ENCODE data around the gene LAG3. TPM values are rescaled to one million over a fixed set of nuclear protein-coding genes. Genes with fewer than 3 reads are reported as not detected.

LAG3 gene
- total RNA-seq, 4 donors from 2014 or later, result 0.41 to 14.6 (median 4.0) TPM

DNA sequence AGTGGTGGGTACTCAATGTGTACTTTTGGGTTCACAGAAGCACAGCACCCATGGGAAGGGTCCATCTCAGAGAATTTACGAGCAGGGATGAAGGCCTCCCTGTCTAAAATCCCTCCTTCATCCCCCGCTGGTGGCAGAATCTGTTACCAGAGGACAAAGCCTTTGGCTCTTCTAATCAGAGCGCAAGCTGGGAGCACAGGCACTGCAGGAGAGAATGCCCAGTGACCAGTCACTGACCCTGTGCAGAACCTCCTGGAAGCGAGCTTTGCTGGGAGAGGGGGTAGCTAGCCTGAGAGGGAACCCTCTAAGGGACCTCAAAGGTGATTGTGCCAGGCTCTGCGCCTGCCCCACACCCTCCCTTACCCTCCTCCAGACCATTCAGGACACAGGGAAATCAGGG lies 47.8 kb downstream of the LAG3 start:
- no peak overlapping the region for H3K27ac ChIP-seq
- TF ChIP-seq, protein P1, sequence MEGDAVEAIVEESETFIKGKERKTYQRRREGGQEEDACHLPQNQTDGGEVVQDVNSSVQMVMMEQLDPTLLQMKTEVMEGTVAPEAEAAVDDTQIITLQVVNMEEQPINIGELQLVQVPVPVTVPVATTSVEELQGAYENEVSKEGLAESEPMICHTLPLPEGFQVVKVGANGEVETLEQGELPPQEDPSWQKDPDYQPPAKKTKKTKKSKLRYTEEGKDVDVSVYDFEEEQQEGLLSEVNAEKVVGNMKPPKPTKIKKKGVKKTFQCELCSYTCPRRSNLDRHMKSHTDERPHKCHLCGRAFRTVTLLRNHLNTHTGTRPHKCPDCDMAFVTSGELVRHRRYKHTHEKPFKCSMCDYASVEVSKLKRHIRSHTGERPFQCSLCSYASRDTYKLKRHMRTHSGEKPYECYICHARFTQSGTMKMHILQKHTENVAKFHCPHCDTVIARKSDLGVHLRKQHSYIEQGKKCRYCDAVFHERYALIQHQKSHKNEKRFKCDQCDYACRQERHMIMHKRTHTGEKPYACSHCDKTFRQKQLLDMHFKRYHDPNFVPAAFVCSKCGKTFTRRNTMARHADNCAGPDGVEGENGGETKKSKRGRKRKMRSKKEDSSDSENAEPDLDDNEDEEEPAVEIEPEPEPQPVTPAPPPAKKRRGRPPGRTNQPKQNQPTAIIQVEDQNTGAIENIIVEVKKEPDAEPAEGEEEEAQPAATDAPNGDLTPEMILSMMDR (IDR thresholded peaks at IDR 0.05), result no peak
- peaks cover 0 to 4% of the 10 kb centered on the region in 2 donors for H3K27me3 ChIP-seq
- no peak overlapping the region for H3K4me3 ChIP-seq
- DNase-seq, result no peak
- no peaks in the 10 kb centered on the region for H3K36me3 ChIP-seq
- no peaks in the 10 kb centered on the region for H3K4me1 ChIP-seq
- intact Hi-C loops (cut with DNase I; ENCODE audit: low total_unique reads), result loop anchor here (10.0 kb wide), 1 partner anchor 65 kb away; the partner anchor contains the start of gene MLF2
- no peaks in the 10 kb centered on the region for H3K9me3 ChIP-seq

DNA sequence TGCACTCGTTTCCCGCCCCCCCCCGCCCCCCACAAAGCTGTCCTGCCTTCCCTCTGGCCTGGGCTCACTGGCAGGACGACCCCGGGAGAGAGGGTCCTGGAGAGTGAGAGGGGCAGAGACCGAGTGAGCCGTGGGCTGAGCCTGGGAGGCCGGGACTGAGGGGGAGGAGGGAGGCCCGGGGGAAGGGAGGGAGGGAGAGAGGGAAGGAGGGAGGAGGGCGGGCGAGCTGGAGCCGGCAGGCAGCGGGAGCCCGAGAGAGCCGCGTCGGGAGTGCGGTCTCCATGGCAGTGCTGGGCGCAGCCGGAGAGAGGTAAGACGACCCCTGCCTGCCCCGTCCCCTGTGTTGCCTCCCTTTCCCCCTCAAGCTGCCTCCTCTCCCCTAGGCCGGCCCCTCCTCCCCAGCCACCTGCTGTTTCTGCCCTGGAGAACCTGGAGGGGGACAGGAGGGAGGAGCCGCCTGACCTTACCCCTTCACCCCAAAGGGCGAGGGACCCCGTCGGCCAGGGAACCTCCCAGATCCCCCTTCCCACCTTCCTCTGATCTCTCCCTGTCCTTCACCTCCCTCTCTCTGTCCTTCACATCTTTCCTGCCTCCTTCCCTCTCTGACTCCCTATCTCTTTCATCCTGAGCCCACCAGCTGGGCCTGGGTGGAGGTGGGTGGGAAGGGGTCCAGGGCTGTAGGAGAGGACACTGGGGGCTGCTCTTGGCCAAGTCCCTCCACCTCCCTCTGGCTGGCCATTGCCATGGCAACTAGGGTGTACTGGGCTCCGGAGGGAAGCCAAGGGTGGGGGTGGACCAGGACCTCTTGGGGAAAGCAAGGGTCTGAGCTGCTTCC lies 49.5 kb downstream of the LAG3 start, which contains the start of gene GPR162:
TSS of gene GPR162 (plus strand) at position 231 of the 835 bp plus-strand sequence. CDS start 2,078 bp downstream, outside the sequence.
- intact Hi-C loops (cut with DNase I; ENCODE audit: low total_unique reads), result loop anchor here (10.0 kb wide), 1 partner anchor 67 kb away; the partner anchor contains the start of gene MLF2
- Histone ChIP-seq H3K4me1 (peaks cover 0 to under 1% of the 10 kb centered on the region in 2 donors), H3K36me3 (no peaks in the 10 kb centered on the region), H3K4me3 (peak within 1 kb of the TSS; percentile 30 to 45), H3K27ac (peak within 1 kb of the TSS in 1 of 2 donors; percentile 45), H3K27me3 (peaks cover 0 to 4% of the 10 kb centered on the region in 2 donors), H3K9me3 (no peaks in the 10 kb centered on the region)
- TF ChIP-seq POLR2A (IDR thresholded peaks at IDR 0.05), result peak in 1 of 2 donors; percentile 14
- TF ChIP-seq, protein P1 (IDR thresholded peaks at IDR 0.05), result no peak
- DNase-seq, result peak; percentile 57 to 60

DNA sequence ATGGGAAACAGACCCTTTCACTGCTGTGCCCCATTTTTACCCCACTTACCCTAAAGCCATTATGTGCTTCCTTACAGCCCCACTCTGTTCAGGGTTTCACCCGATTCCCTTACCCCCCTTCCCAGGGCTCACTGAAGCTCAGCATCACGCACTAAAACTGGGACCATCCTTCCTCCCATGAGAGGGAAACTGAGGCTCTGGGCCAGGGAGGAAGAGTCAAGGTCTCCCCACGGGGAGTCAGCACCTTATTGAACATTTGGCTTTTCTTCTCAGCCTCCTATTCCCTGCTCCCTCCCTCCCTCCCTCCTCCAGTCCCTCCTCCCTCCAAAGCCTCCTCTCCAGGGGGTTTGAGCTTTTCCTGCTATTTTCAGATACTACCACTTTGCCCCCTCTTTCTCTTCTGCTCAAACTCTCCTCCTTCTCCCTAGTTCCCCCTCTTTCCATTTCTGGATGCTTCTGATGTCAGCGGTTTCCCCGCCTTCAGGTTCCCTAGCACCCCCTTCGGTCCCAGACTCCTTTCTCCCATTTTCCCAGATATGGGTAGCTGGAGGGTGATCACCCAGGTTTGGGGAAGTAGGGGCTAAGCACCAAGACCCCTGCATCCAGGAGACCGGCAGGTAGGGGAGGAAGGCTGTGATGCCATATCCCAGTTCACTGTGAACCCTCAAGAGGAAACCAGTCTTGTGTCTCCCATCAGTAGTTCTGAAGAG lies 50.3 kb downstream of the LAG3 start:
- no peak overlapping the region for H3K4me3 ChIP-seq
- peaks cover 0 to 4% of the 10 kb centered on the region in 2 donors for H3K27me3 ChIP-seq
- no peaks in the 10 kb centered on the region for H3K36me3 ChIP-seq
- TF ChIP-seq, protein P1 (IDR thresholded peaks at IDR 0.05), result no peak
- TF ChIP-seq POLR2A (IDR thresholded peaks at IDR 0.05), result no peak
- no peaks in the 10 kb centered on the region for H3K9me3 ChIP-seq
- H3K27ac ChIP-seq, result no peak overlapping the region
- no peak for DNase-seq
- H3K4me1 ChIP-seq, result peaks cover 0 to 5% of the 10 kb centered on the region in 2 donors
- intact Hi-C loops (cut with DNase I; ENCODE audit: low total_unique reads), result loop anchor here (10.0 kb wide), 1 partner anchor 68 kb away; the partner anchor contains the start of gene MLF2

DNA sequence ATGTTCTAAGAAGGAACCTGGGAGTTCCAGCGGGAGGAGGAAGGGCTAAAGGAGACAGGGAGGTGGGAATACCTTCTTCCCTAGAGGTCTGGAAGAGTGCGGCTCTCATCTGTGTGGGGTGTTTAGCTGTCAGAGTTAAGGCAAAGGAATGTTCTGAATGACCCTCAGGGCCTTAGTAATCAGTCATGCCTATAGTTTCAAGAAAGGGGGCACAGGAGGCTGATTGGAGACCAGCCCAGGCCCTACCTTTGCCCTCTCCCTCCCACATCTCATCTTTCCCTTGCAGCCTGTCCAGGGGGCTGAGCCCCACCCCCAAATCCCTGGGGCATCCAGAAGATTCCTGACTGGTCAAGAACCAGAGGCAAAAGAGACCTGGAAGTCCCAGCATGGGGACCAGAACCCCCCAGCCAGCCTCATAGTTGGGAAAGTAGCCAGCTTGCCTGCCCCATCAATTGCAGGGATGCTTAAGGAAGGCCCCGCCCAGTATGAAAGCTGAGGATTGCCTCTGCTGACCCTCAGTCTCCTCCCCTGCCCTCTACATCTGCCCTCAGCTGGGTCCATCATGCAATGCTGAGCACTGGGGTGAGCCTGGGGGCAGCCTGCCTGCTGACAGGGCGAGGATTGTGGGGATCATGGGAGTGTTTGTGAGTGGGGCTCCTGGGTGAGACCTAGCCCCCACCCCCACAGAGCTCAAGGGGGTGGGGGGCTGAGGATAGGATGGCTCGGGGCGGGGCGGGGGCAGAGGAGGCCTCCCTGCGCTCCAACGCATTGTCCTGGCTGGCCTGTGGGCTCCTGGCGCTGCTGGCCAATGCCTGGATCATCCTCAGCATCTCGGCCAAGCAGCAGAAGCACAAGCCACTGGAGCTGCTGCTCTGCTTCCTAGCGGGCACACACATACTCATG lies 51.1 kb downstream of the LAG3 start:
- no peak overlapping the region for H3K4me3 ChIP-seq
- no peaks in the 10 kb centered on the region for H3K36me3 ChIP-seq
- H3K9me3 ChIP-seq, result no peaks in the 10 kb centered on the region
- DNase-seq, result no peak
- no peak overlapping the region for H3K27ac ChIP-seq
- peaks cover 0 to 4% of the 10 kb centered on the region in 2 donors for H3K27me3 ChIP-seq
- TF ChIP-seq POLR2A (IDR thresholded peaks at IDR 0.05), result no peak
- TF ChIP-seq, protein P1 (IDR thresholded peaks at IDR 0.05), result no peak
- H3K4me1 ChIP-seq, result peaks cover 0 to 5% of the 10 kb centered on the region in 2 donors
- intact Hi-C loops (cut with DNase I; ENCODE audit: low total_unique reads), result loop anchor here (10.0 kb wide), 1 partner anchor 69 kb away; the partner anchor contains the start of gene MLF2
